Transverse colon (tissue), 3 donors: ENCODE results near the gene HGFAC.

Experiments
- EP300 ChIP-seq: sonication (generic); formaldehyde crosslinking; IDR thresholded peaks from one replicate; pipeline ENCODE4 v1.6.1; 2017; ENCODE audit warnings: antibody characterized with exemption, low read depth
- POLR2A ChIP-seq: fragments of 450-650 bp; IDR thresholded peaks from one replicate; pipeline ENCODE4 v1.6.1; 2016; ENCODE audit warnings: antibody characterized with exemption, mild to moderate bottlenecking, moderate library complexity
- TF ChIP-seq, protein P1 (sequence below), 5 experiments: fragments of 200-600 bp in 3 of 5; fragments of 450-650 bp in 2 of 5; sonication (generic) in 3 of 5; IDR thresholded peaks; 1 replicate in 2 of 5; 2 replicates in 3 of 5; pipeline ENCODE4 v1.5.1; 2016 to 2017; ENCODE audit warnings: antibody characterized with exemption in 5 of 5, inconsistent platforms in 3 of 5, mild to moderate bottlenecking in 2 of 5, moderate library complexity in 1 of 5

DNA sequence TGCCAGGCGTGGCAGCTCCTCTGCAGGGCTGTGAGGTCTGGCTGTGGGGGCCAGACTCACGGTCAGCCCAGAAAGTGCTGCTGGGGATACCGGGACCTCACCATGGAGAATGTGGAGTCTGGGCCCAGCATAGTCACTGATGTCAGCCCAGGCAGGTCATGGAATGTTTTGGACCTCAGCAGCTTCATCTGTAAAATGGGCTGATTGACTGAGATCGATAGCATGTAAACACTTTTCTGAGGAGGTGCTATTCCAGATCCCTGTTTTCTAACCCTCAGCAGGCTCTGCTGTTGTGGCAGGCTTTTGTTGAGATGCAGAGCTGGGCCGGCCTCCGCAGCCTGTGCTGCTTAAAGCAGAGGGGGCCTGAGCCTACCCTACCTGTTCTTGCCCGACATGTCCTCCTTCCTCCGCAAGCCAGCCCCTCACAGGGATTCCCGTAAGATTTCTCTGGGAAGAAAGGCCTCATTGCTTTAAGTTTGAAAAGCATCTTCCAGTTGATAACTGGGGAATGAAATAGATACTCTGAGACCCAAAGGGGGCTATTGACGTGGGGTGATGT lies 38.3 kb upstream of the HGFAC start:
- TF ChIP-seq, protein P1, sequence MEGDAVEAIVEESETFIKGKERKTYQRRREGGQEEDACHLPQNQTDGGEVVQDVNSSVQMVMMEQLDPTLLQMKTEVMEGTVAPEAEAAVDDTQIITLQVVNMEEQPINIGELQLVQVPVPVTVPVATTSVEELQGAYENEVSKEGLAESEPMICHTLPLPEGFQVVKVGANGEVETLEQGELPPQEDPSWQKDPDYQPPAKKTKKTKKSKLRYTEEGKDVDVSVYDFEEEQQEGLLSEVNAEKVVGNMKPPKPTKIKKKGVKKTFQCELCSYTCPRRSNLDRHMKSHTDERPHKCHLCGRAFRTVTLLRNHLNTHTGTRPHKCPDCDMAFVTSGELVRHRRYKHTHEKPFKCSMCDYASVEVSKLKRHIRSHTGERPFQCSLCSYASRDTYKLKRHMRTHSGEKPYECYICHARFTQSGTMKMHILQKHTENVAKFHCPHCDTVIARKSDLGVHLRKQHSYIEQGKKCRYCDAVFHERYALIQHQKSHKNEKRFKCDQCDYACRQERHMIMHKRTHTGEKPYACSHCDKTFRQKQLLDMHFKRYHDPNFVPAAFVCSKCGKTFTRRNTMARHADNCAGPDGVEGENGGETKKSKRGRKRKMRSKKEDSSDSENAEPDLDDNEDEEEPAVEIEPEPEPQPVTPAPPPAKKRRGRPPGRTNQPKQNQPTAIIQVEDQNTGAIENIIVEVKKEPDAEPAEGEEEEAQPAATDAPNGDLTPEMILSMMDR (IDR thresholded peaks at IDR 0.05): no peak
- TF ChIP-seq POLR2A (no peak), EP300 (no peak)
